ENCODE data around the gene KDM4C. TPM values are rescaled to one million over a fixed set of nuclear protein-coding genes. Genes with fewer than 3 reads are reported as not detected.

Gene KDM4C
- total RNA-seq, 1 donor from 2014 or later, result 11.1 TPM

DNA sequence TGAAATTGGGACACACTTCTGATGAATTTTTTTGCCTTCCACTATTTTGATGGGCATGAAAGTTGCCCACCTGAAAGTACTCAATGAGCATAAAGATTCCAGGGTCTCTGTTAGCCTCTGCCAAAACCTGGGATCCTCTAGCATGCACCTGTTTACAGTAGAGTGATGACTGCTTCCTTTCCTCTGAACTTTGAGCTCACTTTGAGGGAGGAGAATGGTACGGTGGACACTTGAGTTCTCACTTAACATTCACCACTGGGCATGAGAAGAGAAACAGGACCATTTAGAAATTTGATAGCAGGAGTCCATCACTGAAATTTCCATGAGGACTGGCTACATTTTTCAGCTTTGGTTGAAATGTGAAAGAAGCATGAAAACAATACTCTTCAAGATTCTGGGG is 374.8 kb downstream of the KDM4C start:
- DNase-seq (ENCODE audit: low spot score), result no peak
- H3F3A ChIP-seq (ENCODE audit: low read depth), result no peaks in the 10 kb centered on the region
- peaks cover 18% of the 10 kb centered on the region for H3K4me1 Mint-ChIP-seq
- H2AFZ ChIP-seq (replicated peaks), result no peak overlapping the region
- no peaks in the 10 kb centered on the region for H3K9me3 ChIP-seq (ENCODE audit: low read depth)
- no peaks in the 10 kb centered on the region for H3K4me1 ChIP-seq
- no peak overlapping the region for H3K4me3 ChIP-seq
- H3K4me3 Mint-ChIP-seq, result no peak overlapping the region
- TF ChIP-seq EZH2phosphoT487 (IDR thresholded peaks at IDR 0.05), result no peak
- no peak for TF ChIP-seq EZH2 (IDR thresholded peaks at IDR 0.05)
- TF ChIP-seq, protein P1, sequence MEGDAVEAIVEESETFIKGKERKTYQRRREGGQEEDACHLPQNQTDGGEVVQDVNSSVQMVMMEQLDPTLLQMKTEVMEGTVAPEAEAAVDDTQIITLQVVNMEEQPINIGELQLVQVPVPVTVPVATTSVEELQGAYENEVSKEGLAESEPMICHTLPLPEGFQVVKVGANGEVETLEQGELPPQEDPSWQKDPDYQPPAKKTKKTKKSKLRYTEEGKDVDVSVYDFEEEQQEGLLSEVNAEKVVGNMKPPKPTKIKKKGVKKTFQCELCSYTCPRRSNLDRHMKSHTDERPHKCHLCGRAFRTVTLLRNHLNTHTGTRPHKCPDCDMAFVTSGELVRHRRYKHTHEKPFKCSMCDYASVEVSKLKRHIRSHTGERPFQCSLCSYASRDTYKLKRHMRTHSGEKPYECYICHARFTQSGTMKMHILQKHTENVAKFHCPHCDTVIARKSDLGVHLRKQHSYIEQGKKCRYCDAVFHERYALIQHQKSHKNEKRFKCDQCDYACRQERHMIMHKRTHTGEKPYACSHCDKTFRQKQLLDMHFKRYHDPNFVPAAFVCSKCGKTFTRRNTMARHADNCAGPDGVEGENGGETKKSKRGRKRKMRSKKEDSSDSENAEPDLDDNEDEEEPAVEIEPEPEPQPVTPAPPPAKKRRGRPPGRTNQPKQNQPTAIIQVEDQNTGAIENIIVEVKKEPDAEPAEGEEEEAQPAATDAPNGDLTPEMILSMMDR (IDR thresholded peaks at IDR 0.05), result no peak
- no peak overlapping the region for H3K27ac ChIP-seq
- no peak overlapping the region for H3K9ac ChIP-seq
- no peaks in the 10 kb centered on the region for H3K79me2 ChIP-seq (ENCODE audit: low read depth)
- no peaks in the 10 kb centered on the region for H4K20me1 ChIP-seq (ENCODE audit: low read depth)
- no peaks in the 10 kb centered on the region for H3K36me3 ChIP-seq
- no peaks in the 10 kb centered on the region for H3K27me3 Mint-ChIP-seq (ENCODE audit: insufficient read depth, low read depth)
- H3K27me3 ChIP-seq, result no peaks in the 10 kb centered on the region
- H3K4me2 ChIP-seq, result no peak overlapping the region
- no peak overlapping the region for H3K27ac Mint-ChIP-seq
- peaks cover 3% of the 10 kb centered on the region for H3K36me3 Mint-ChIP-seq
- H3K9me3 Mint-ChIP-seq, result no peaks in the 10 kb centered on the region

DNA sequence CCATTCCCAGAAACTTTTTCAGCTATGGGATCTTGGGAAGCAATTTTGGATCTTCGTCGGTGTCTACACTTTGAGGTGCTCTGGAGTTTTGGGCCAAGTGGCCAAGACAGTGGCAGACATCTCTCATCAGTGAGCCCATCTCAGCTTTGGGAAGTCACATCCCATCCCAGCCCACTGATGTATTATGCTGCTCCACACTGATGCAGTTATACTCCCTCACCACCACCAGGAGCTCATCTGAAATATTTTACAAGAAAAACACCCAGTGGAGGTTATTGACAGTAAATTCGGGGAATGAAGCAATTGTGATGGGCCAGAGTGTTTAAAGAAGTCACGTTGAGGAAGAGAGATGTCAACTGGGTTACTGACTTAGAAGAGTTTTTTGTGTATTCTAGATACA is 378.0 kb downstream of the KDM4C start:
- no peaks in the 10 kb centered on the region for H3K4me1 Mint-ChIP-seq
- no peak overlapping the region for H3K27ac Mint-ChIP-seq
- Histone ChIP-seq H3K79me2 (ENCODE audit: low read depth) (no peaks in the 10 kb centered on the region), H3K4me2 (no peak overlapping the region), H3K36me3 (no peaks in the 10 kb centered on the region), H3K9me3 (ENCODE audit: low read depth) (no peaks in the 10 kb centered on the region), H3K4me3 (no peak overlapping the region), H3K27me3 (no peaks in the 10 kb centered on the region), H3K27ac (no peak overlapping the region), H3K4me1 (no peaks in the 10 kb centered on the region), H3K9ac (no peak overlapping the region), H4K20me1 (ENCODE audit: low read depth) (no peaks in the 10 kb centered on the region), H3F3A (ENCODE audit: low read depth) (no peaks in the 10 kb centered on the region), H2AFZ (replicated peaks) (no peak overlapping the region)
- H3K27me3 Mint-ChIP-seq (ENCODE audit: insufficient read depth, low read depth), result no peaks in the 10 kb centered on the region
- no peak overlapping the region for H3K4me3 Mint-ChIP-seq
- no peaks in the 10 kb centered on the region for H3K9me3 Mint-ChIP-seq
- no peak for DNase-seq (ENCODE audit: low spot score)
- TF ChIP-seq EZH2 (IDR thresholded peaks at IDR 0.05) (no peak), EZH2phosphoT487 (IDR thresholded peaks at IDR 0.05) (no peak)
- TF ChIP-seq, protein P1 (IDR thresholded peaks at IDR 0.05), result no peak
- H3K36me3 Mint-ChIP-seq, result no peaks in the 10 kb centered on the region

GRCh38 chr9:7137040-7137439 is 379.3 kb downstream of the KDM4C start:
- no peaks in the 10 kb centered on the region for H3K9me3 ChIP-seq (ENCODE audit: low read depth)
- H3K27me3 ChIP-seq, result no peaks in the 10 kb centered on the region
- no peak for DNase-seq (ENCODE audit: low spot score)
- no peak overlapping the region for H3K9ac ChIP-seq
- no peak overlapping the region for H3K27ac ChIP-seq
- H3K27ac Mint-ChIP-seq, result no peak overlapping the region
- no peaks in the 10 kb centered on the region for H3K36me3 ChIP-seq
- H3K4me3 ChIP-seq, result no peak overlapping the region
- H3K4me1 Mint-ChIP-seq, result no peaks in the 10 kb centered on the region
- H3K4me1 ChIP-seq, result no peaks in the 10 kb centered on the region
- H4K20me1 ChIP-seq (ENCODE audit: low read depth), result no peaks in the 10 kb centered on the region
- no peaks in the 10 kb centered on the region for H3K36me3 Mint-ChIP-seq
- H2AFZ ChIP-seq (replicated peaks), result no peak overlapping the region
- no peak overlapping the region for H3K4me3 Mint-ChIP-seq
- H3K9me3 Mint-ChIP-seq, result no peaks in the 10 kb centered on the region
- no peaks in the 10 kb centered on the region for H3K27me3 Mint-ChIP-seq (ENCODE audit: insufficient read depth, low read depth)
- H3K79me2 ChIP-seq (ENCODE audit: low read depth), result no peaks in the 10 kb centered on the region
- no peaks in the 10 kb centered on the region for H3F3A ChIP-seq (ENCODE audit: low read depth)
- H3K4me2 ChIP-seq, result no peak overlapping the region
- TF ChIP-seq EZH2 (IDR thresholded peaks at IDR 0.05) (no peak), EZH2phosphoT487 (IDR thresholded peaks at IDR 0.05) (no peak)
- TF ChIP-seq, protein P1 (IDR thresholded peaks at IDR 0.05), result no peak

Measured in neural progenitor cell (in vitro differentiated cells).